ENCODE results near the gene RAPSN. TPM values are rescaled to one million over a fixed set of nuclear protein-coding genes. Genes with fewer than 3 reads are reported as not detected.

Gene RAPSN
- polyA plus RNA-seq, 1 donor from 2014 or later, result not detected

- Histone ChIP-seq H3K9me3 (ENCODE audit: low read length) (no peaks in the 10 kb centered on the region), H3K4me3 (ENCODE audit: low read length) (no peak overlapping the region), H3K27ac (ENCODE audit: low read length) (no peak overlapping the region), H3K36me3 (ENCODE audit: insufficient read depth, low read length) (peaks cover 17% of the 10 kb centered on the region), H3K4me2 (ENCODE audit: low read length) (no peak overlapping the region), H4K20me1 (ENCODE audit: insufficient read depth) (no peaks in the 10 kb centered on the region), H3K9me2 (ENCODE audit: insufficient read depth, low read length) (no peaks in the 10 kb centered on the region), H3F3A (ENCODE audit: insufficient read depth, low read length, poor library complexity, severe bottlenecking) (no peaks in the 10 kb centered on the region), H3K79me2 (replicated peaks; ENCODE audit: insufficient read depth, low read length) (peaks cover 3% of the 10 kb centered on the region), H2AFZ (ENCODE audit: low read depth, low read length) (no peak overlapping the region), H3K27me3 (ENCODE audit: insufficient read depth, low read depth, low read length) (no peaks in the 10 kb centered on the region), H3K9ac (ENCODE audit: low read length) (no peak overlapping the region)
- TF ChIP-seq EP300 (conservative IDR thresholded peaks at IDR 0.05; ENCODE audit: poor library complexity, severe bottlenecking), result no peak
- TF ChIP-seq MXI1 (conservative IDR thresholded peaks at IDR 0.05; ENCODE audit: poor library complexity, severe bottlenecking), result no peak
- TF ChIP-seq, protein P1, sequence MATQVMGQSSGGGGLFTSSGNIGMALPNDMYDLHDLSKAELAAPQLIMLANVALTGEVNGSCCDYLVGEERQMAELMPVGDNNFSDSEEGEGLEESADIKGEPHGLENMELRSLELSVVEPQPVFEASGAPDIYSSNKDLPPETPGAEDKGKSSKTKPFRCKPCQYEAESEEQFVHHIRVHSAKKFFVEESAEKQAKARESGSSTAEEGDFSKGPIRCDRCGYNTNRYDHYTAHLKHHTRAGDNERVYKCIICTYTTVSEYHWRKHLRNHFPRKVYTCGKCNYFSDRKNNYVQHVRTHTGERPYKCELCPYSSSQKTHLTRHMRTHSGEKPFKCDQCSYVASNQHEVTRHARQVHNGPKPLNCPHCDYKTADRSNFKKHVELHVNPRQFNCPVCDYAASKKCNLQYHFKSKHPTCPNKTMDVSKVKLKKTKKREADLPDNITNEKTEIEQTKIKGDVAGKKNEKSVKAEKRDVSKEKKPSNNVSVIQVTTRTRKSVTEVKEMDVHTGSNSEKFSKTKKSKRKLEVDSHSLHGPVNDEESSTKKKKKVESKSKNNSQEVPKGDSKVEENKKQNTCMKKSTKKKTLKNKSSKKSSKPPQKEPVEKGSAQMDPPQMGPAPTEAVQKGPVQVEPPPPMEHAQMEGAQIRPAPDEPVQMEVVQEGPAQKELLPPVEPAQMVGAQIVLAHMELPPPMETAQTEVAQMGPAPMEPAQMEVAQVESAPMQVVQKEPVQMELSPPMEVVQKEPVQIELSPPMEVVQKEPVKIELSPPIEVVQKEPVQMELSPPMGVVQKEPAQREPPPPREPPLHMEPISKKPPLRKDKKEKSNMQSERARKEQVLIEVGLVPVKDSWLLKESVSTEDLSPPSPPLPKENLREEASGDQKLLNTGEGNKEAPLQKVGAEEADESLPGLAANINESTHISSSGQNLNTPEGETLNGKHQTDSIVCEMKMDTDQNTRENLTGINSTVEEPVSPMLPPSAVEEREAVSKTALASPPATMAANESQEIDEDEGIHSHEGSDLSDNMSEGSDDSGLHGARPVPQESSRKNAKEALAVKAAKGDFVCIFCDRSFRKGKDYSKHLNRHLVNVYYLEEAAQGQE (IDR thresholded peaks at IDR 0.05; ENCODE audit: borderline replicate concordance), result no peak
- TF ChIP-seq RAD21 (conservative IDR thresholded peaks at IDR 0.05), result no peak
- no peak for TF ChIP-seq POLR2AphosphoS5 (IDR thresholded peaks at IDR 0.05)
- no peak for TF ChIP-seq EZH2 (IDR thresholded peaks at IDR 0.05; ENCODE audit: borderline replicate concordance, insufficient read depth, low read length, poor library complexity, severe bottlenecking)
These were observed 17.8 kb upstream of the RAPSN start for GRCh38 chr11:47466701-47467250.

- no peak overlapping the region for H3K4me3 ChIP-seq (ENCODE audit: low read length)
- H3K27ac ChIP-seq (ENCODE audit: low read length), result no peak overlapping the region
- H4K20me1 ChIP-seq (ENCODE audit: insufficient read depth), result no peaks in the 10 kb centered on the region
- H3K36me3 ChIP-seq (ENCODE audit: insufficient read depth, low read length), result peaks cover 14% of the 10 kb centered on the region
- no peaks in the 10 kb centered on the region for H3K9me3 ChIP-seq (ENCODE audit: low read length)
- H2AFZ ChIP-seq (ENCODE audit: low read depth, low read length), result no peak overlapping the region
- peaks cover 3% of the 10 kb centered on the region for H3K79me2 ChIP-seq (replicated peaks; ENCODE audit: insufficient read depth, low read length)
- no peaks in the 10 kb centered on the region for H3F3A ChIP-seq (ENCODE audit: insufficient read depth, low read length, poor library complexity, severe bottlenecking)
- no peaks in the 10 kb centered on the region for H3K27me3 ChIP-seq (ENCODE audit: insufficient read depth, low read depth, low read length)
- H3K9ac ChIP-seq (ENCODE audit: low read length), result no peak overlapping the region
- H3K9me2 ChIP-seq (ENCODE audit: insufficient read depth, low read length), result no peaks in the 10 kb centered on the region
- TF ChIP-seq EP300 (conservative IDR thresholded peaks at IDR 0.05; ENCODE audit: poor library complexity, severe bottlenecking) (no peak), TAF1 (IDR thresholded peaks at IDR 0.05; ENCODE audit: low read depth) (no peak)
- TF ChIP-seq, protein P1 (IDR thresholded peaks at IDR 0.05; ENCODE audit: borderline replicate concordance), result no peak
- H3K4me2 ChIP-seq (ENCODE audit: low read length), result no peak overlapping the region
These were observed 17.3 kb upstream of the RAPSN start for GRCh38 chr11:47466201-47466600.

Measured in neural cell (in vitro differentiated cells).